K562 (cell line): ENCODE measurements around the gene ZYG11A.

Experiments used
- NBN ChIP-seq: fragments of 450-650 bp; IDR thresholded peaks from 2 replicates; pipeline ENCODE4 v1.6.1; 2016; ENCODE audit warnings: low read depth, mild to moderate bottlenecking
- SMC3 ChIP-seq: conservative IDR thresholded peaks from 2 replicates; pipeline ENCODE4 v1.6.1; 2011; ENCODE audit warnings: low read depth, low read length, improper control_type of control experiment; ENCODE audit not compliant: insufficient read depth
- ZNF174 ChIP-seq: fragments of 250-450 bp; sonication (Bioruptor Pico); IDR thresholded peaks from 2 replicates; pipeline ENCODE4 v1.4.0; 2020; ENCODE audit warnings: mild to moderate bottlenecking

- TF ChIP-seq ZNF174 (CRISPR knock-in tag), result no peak
- TF ChIP-seq SMC3, result no peak
- no peak for TF ChIP-seq NBN
Measured at GRCh38 chr1:52834798-52835197, 7.8 kb upstream of the ZYG11A start.
